Hematopoietic multipotent progenitor cell treated with erythropoietin and hydrocortisone succinate and interleukin-3 and kit ligand, for 17 days (in vitro differentiated cells): Measurements from ENCODE around the gene POC5.

Experiments used
- DNase-seq: peaks from one replicate; pipeline ENCODE4 v3.0.0-alpha.2; 2015; ENCODE audit warnings: low spot score

The POC5 gene

DNA sequence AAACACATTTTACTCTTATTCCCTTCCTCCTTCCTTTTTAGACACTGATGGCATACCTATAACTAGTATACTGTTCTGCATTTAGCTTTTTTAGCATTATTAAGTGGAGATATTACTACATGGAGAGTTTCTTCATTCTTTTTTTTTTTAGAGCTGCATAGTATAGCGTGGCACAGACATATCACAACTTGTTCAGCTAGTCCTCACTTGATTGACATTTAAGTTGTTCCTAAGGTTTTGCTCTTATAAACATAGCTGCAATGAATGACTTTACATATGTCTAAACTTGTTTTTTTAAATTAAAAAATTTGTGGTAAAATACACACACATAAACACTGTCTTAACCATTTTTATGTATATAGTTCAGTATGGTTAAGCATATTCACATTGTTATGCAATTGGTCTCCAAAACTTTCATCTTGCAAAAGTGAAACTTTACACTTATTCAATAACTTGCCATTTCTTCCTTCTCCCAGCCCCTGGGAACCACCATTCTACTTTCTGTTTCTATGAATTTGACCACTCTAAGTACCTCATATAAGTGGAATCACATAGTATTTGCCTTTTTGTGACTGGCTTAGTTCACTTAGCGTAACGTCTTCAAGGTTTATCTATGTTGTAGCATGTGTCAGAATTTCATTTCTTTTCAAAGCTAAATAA lies 57.3 kb downstream of the POC5 start:
- DNase-seq, result no peak

DNA sequence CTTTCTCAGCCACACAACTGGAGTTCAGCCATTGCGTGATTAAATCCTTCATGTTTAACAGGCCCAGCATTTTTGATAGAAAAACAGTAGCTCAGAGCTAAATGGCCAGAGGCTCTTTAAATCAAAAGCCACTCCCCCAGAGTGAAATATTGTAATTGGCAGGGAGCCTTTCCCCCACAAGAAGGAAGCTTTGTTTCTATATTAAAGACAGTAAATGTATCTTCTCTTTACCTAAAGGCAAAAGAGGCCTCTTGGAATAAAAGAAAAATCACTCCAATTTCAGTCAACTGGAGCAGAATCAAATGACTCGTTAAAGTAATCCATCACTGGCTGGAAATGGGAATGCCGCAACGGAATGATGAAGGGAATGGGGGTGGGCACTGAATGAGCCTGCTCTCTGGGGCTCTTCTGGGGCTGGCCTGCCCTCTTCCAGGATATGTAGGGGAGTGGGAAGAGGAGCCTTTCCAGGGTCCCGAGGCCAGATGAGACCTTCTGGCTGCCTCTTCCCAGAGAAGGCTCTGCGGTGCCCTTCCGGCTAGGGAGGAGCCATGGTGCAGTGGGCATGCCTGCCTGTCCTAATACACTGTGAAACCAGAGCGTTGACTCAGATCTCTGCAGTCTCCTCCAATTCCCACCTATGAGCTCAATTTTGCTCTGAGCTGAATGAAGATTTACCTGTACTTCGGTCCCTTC lies 60.8 kb downstream of the POC5 start:
- DNase-seq, result no peak

DNA sequence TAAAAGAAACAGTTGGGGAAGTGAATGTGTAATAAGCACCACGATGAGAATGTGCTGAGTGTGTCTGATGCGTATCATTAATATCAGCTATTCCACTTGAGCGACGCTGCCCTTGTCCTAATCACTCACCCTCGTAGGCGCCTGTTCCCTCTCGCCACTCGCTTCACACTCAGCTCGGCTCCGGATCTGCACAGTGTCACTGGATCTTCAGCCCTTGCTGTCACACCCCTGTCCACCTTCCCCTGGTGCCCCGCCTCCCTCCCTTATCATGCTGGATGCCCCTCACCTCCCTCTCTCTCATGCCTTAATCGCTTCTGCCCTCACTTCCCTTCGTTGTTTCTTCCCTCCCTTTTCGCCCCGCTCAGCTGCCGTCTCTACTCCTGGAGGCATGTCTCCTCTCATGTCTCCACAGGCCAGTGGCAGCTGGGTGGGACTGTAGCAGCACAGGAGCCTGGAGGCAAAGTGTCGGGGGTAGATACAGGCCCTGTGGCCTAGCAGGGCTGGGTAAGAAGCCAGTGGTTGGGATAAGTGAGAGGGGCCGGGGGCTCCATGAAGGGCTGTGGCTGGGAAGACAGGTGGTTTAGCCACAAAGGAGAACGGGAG lies 62.4 kb downstream of the POC5 start:
- no peak for DNase-seq

DNA sequence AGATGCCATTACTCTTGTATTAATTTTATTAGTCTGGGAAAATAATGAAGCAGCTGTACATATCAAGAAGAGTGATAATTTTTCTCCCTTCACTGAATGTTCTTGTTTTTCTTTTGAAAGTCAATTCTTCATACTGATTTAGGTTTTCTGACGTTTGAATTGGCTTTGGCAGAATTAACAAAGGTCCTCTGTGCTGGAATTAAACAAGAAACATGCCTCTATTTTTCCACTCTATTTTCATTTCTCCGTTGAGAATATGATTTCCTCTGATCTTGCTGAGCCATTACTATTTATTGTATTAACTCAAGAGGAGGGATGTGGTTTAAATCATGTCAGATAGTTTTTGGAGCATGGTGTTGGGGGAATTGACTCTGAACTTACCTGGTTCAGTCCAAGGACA lies 63.7 kb downstream of the POC5 start:
- no peak for DNase-seq

DNA sequence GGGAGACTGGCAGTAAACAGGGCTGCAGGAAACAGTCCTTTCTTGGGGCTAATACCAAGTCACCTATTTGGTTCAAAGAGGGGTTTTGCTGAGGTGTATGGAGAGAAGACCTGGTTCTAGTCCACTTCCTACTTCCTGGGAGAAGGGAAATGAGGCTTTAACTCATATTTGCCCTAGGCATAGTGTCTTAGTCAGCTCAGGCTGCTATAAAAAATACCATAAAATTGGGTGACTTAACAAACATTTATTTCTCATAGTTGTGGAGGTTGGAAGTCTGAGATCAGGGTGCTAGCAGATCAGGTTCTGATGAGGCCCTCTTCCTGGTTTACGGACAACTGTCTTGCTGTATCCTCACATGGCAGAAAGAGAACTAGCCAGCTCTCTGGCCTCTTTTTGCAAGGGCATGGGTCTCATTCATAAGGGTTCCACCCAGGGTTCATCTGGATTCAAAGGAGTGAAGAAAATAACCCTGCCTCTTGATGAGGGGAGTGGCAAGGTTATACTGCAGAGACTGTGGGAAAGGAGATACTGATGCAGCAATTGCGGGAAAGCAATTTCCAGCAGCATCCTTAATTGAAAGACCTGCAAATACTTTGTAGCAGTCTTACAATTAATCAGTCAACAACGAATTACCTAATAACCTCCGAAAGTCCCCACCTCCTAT lies 65.5 kb downstream of the POC5 start:
- no peak for DNase-seq

DNA sequence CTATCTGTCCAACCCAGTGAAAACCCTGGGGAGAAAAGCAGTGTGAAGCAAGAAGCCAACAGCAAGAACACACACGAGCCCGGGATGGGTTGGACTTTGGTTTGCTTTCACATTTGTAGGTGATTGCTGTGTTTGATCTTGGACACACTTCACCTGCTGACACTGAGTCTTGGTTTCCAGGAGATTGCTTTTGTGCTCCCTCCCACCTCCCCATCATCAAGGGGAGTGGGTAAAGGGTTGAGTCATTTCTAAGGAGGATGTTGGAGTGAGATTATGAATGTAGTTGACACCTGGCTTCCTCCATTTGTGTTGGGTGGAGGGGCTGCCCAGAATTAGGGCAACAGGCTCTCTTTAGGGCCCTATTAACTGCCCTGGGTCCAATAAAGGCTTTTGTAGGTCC lies 68.5 kb downstream of the POC5 start:
- DNase-seq, result no peak

DNA sequence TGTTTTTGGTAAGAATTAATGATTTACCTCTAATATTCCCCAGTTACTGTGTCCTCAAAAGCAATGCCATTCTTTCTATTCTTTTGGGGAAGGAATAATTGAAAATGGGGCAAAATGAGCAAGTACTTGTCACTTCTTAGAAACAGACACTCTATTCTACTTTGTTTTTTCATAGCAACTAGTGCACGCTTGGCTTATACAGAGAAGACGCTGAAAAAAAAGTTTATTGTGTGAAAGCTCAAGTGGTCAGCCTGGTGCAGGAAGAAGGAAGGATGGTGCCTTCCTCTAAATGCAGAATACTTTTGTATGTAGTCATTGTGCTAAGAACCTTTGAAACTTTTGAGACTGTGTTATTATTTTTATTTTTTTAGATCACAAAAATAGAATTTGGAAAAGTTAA lies 76.4 kb downstream of the POC5 start:
- no peak for DNase-seq

DNA sequence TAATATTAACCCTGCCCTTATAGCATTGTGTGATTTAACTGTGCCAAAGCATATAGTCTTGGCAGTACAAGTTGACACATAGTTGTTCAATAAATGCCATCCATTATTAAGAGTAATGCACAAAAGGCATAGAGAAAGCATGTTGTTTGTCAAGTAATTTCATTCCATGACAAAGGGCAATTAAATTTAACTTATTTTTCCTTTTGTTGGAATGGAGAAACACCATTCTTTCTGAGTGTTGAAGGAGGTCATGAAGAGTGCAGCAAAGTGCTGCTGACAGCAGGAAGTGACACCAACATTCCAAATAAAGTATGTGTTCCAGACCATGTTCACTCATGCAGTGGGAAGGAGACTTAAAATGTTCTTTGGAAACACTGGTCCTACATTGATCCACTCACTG lies 76.8 kb downstream of the POC5 start:
- no peak for DNase-seq

DNA sequence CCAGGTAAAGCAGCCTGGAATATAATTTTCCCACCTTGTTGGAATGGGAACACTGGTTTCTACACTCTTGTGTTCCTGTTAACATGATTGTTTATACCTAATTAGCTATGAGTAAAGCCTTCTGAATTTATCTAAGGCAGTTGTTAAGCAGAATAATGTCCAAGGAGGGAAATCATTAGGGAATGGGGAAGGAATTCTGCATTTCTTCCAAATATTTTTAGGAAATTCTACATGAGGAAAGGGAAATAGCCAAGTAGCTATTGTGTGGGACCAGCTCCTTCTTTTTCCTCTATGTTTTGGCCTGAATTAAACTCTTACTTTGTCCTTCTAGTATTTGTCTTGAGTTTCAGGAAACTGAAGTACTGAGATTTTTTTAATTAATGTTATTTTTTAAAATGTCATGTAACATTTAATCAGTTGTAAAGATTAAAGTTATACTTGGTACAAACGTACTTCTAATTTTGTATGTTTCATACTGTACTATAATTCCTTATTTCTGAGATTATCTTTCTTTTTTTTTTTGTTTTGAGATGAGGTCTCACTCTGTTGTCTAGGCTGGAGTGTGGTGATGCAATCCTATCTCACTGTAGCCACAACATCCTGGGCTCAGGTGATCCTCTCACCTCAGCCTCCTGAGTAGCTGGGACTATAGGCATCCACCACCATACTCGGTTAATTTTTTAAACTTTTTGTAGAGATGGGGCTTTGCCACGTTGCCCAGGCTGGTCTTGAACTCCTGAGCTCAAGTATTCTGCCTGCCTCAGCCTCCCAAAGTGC lies 77.5 kb downstream of the POC5 start:
- DNase-seq, result no peak

DNA sequence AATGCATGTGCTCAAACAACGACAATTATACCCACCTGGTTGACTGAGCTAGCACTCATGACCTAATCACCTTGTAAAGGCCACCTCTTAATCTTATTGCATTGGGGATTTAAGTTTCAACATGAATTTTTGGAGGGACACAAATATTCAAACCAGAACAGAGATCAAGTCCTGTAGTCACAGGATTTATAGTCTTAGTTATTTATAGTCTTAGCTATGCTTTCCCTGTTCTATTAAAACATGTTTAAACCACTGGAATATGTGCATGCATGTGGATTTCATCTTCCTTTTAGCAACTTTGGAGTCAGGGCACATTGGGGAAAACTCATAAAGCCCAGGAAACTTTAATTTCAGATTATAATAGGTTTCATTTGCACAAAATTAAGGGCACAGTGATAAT lies 79.3 kb downstream of the POC5 start:
- no peak for DNase-seq

DNA sequence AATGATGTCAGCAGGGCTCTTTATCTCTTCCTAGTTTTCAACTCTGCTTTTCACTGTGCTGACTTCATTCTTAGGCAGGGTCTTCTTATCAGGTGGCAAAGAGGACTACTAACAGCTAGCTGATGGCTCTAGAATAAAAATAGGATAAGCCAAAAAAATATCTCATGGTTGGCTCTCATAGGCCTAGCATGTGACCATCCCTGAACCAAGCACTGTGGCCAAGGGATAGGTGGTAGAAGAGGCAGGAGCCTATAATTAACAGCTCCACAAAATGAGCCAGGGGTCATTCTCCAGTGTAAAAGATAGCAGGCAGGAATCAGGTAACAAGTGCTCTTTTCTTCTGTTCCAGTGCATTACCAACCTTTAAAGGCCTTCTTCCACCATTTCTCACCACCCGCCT lies 84.9 kb downstream of the POC5 start:
- no peak for DNase-seq

DNA sequence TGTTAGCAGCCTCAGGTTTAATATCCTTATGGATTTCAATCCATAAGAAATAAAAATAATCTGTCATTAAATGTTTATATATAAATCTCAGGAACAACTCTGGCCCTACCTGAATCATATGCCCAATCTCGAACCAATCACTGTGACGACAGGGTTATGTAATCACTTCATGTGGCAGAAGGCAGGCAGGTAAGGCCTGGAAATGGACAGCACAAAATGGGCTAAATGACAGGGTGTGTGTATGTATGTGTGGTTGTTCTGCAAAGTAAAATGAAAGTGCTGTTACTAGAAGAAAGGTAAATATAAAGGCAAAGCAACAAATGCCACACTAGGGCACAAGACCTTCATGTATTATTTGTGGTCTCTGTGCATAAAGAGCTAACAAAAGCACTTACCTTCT lies 86.4 kb downstream of the POC5 start:
- DNase-seq, result no peak

DNA sequence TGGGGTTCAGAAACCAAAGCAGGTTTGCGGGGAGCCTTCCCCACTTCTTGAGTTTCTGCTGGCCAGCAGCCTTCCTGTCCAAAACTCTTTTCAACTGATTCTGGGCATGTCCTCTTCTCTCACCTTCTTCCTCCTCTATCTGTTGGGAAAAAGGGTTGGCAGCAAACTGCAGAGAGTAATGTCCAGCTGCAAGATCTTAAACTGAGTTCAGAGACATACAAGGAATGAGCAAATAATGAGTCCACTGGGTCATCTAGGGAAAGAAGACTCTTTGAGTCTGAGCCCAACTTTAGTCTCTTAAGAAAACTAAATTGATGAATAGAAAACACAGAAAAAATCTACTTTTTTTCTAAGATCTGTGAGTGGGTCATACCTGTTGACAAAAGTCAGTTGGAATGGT lies 89.4 kb downstream of the POC5 start:
- DNase-seq, result no peak

DNA sequence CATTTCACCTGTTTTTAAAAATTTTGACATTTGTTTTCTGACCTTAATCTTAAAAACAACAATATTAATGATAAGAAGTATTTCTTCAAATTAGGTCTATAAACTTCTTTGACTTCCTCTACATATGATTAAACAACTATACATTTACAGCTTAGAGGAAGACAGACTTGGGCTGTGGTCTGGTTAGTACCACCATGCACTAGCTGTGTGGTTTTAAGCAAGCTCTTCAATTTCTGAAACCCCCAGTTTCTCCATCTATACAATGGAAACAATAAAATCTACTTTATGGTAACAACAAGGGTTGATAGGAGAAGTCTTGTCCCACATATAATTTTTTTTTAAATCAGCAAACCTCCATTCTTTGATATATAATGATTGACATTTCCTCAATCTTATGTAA lies 90.3 kb downstream of the POC5 start:
- DNase-seq, result no peak
